ENCODE data around the gene GLUL. TPM values are rescaled to one million over a fixed set of nuclear protein-coding genes. Genes with fewer than 3 reads are reported as not detected.
A peak's percentile ranks its signal among the peaks of the same experiment; 100 is the strongest.

The GLUL gene
- total and polyA plus RNA-seq, 7 experiments from 2014 or later: 44.9 to 357 (median 68.2) TPM

- H3K27ac Mint-ChIP-seq: no peak overlapping the region
- no peaks in the 10 kb centered on the region for H3K9me3 Mint-ChIP-seq
Observed at GRCh38 chr1:182426442-182427430, 35.1 kb upstream of the GLUL start.

DNA sequence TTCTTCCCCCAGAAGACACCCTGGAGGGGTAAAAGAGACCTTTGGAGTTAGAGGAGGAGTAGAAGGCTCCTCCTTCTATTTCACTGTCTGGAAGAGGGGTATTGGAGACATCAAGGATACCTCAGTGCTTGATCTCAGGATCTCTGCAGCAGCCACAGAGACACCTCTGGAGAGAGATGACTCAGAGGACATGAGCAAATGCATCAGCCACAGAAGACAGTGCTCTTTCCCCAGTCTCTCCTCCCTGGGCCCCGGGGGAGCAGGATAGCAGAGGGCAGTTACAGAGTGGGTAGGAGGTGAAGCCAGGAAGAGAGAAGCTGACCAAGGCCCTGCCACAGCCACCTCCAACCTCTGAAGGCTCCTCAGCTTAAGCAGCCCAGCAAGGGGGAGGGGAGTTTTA is 24.2 kb upstream of the GLUL start:
- Mint-ChIP-seq H3K27me3 (peaks cover 14 to 31% (median 20%) of the 10 kb centered on the region in 5 donors), H3K4me1 (peaks cover 0 to 6% (median 0%) of the 10 kb centered on the region in 7 donors), H3K27ac (no peak overlapping the region), H3K9me3 (no peaks in the 10 kb centered on the region), H3K4me3 (no peak overlapping the region), H3K36me3 (no peaks in the 10 kb centered on the region)
- DNase-seq (no peak), ATAC-seq (no peak)
- Histone ChIP-seq H3K4me1 (ENCODE audit: control insufficient read depth in 2 of 2, insufficient read depth in 2 of 2, low read length in 2 of 2) (no peaks in the 10 kb centered on the region), H3K4me3 (ENCODE audit: low read length) (no peak overlapping the region), H3K36me3 (ENCODE audit: control insufficient read depth in 2 of 3, insufficient read depth in 3 of 3, low read length in 3 of 3) (no peaks in the 10 kb centered on the region), H3K27me3 (ENCODE audit: control insufficient read depth in 2 of 2, insufficient read depth in 2 of 2, low read length in 2 of 2) (no peaks in the 10 kb centered on the region), H3K27ac (ENCODE audit: low read depth, low read length) (no peak overlapping the region), H3K9me3 (ENCODE audit: control insufficient read depth in 2 of 3, low read length in 3 of 3) (no peaks in the 10 kb centered on the region)
- intact Hi-C loops (cut with micrococcal nuclease): no loop called here
- ChIA-PET CTCF (interaction anchor here (0.6 kb wide), 1 partner anchor 275 kb away, joined by 3 read pairs; no protein-coding TSS in a partner anchor), POLR2A (no interaction called here)

More at GRCh38 chr1:182426442-182427430, 35.1 kb upstream of the GLUL start:
- CTCF ChIA-PET: no interaction called here
- ATAC-seq (no peak), DNase-seq (no peak)
- peaks cover 0 to 34% (median 5%) of the 10 kb centered on the region in 5 donors for H3K27me3 Mint-ChIP-seq
- Histone ChIP-seq H3K27me3 (ENCODE audit: control insufficient read depth in 2 of 2, insufficient read depth in 2 of 2, low read length in 2 of 2) (no peaks in the 10 kb centered on the region), H3K9me3 (ENCODE audit: control insufficient read depth in 2 of 3, low read length in 3 of 3) (no peaks in the 10 kb centered on the region), H3K4me3 (ENCODE audit: low read length) (no peak overlapping the region), H3K27ac (ENCODE audit: low read depth, low read length) (no peak overlapping the region), H3K36me3 (ENCODE audit: control insufficient read depth in 2 of 3, insufficient read depth in 3 of 3, low read length in 3 of 3) (no peaks in the 10 kb centered on the region), H3K4me1 (ENCODE audit: control insufficient read depth in 2 of 2, insufficient read depth in 2 of 2, low read length in 2 of 2) (peaks cover 0 to 8% of the 10 kb centered on the region in 2 donors)
- H3K4me3 Mint-ChIP-seq: no peak overlapping the region
- POLR2A ChIA-PET: no interaction called here
- peaks cover 10 to 20% (median 14%) of the 10 kb centered on the region in 7 donors for H3K4me1 Mint-ChIP-seq
- intact Hi-C loops (cut with micrococcal nuclease): no loop called here
- H3K36me3 Mint-ChIP-seq: no peaks in the 10 kb centered on the region

GRCh38 chr1:182413969-182414368 is 22.4 kb upstream of the GLUL start:
- no peak overlapping the region for H3K27ac Mint-ChIP-seq
- H3K4me1 Mint-ChIP-seq: peaks cover 0 to 6% (median 0%) of the 10 kb centered on the region in 7 donors
- H3K36me3 Mint-ChIP-seq: no peaks in the 10 kb centered on the region
- ATAC-seq (no peak), DNase-seq (no peak)
- ChIA-PET CTCF (no interaction called here), POLR2A (no interaction called here)
- H3K9me3 Mint-ChIP-seq: no peaks in the 10 kb centered on the region
- H3K4me3 ChIP-seq (ENCODE audit: low read length): no peak overlapping the region
- no peak overlapping the region for H3K4me3 Mint-ChIP-seq
- H3K27ac ChIP-seq (ENCODE audit: low read depth, low read length): no peak overlapping the region
- no peaks in the 10 kb centered on the region for H3K36me3 ChIP-seq (ENCODE audit: control insufficient read depth in 2 of 3, insufficient read depth in 3 of 3, low read length in 3 of 3)
- H3K4me1 ChIP-seq (ENCODE audit: control insufficient read depth in 2 of 2, insufficient read depth in 2 of 2, low read length in 2 of 2): no peaks in the 10 kb centered on the region
- peaks cover 22 to 36% (median 24%) of the 10 kb centered on the region in 5 donors for H3K27me3 Mint-ChIP-seq
- H3K9me3 ChIP-seq (ENCODE audit: control insufficient read depth in 2 of 3, low read length in 3 of 3): no peaks in the 10 kb centered on the region
- no peaks in the 10 kb centered on the region for H3K27me3 ChIP-seq (ENCODE audit: control insufficient read depth in 2 of 2, insufficient read depth in 2 of 2, low read length in 2 of 2)
- intact Hi-C loops (cut with micrococcal nuclease): no loop called here

GRCh38 chr1:182413486-182413885 is 21.9 kb upstream of the GLUL start:
- ChIA-PET CTCF (no interaction called here), POLR2A (interaction anchor here (0.5 kb wide), 1 partner anchor 231 kb away, joined by 3 read pairs; no protein-coding TSS in a partner anchor)
- H3K4me3 ChIP-seq (ENCODE audit: low read length): no peak overlapping the region
- no peak overlapping the region for H3K27ac ChIP-seq (ENCODE audit: low read depth, low read length)
- H3K9me3 ChIP-seq (ENCODE audit: control insufficient read depth in 2 of 3, low read length in 3 of 3): no peaks in the 10 kb centered on the region
- H3K4me3 Mint-ChIP-seq: no peak overlapping the region
- H3K27me3 ChIP-seq (ENCODE audit: control insufficient read depth in 2 of 2, insufficient read depth in 2 of 2, low read length in 2 of 2): no peaks in the 10 kb centered on the region
- ATAC-seq (no peak), DNase-seq (no peak)
- intact Hi-C loops (cut with micrococcal nuclease): no loop called here
- H3K27ac Mint-ChIP-seq: no peak overlapping the region
- peaks cover 23 to 38% (median 26%) of the 10 kb centered on the region in 5 donors for H3K27me3 Mint-ChIP-seq
- H3K4me1 ChIP-seq (ENCODE audit: control insufficient read depth in 2 of 2, insufficient read depth in 2 of 2, low read length in 2 of 2): no peaks in the 10 kb centered on the region
- no peaks in the 10 kb centered on the region for H3K36me3 ChIP-seq (ENCODE audit: control insufficient read depth in 2 of 3, insufficient read depth in 3 of 3, low read length in 3 of 3)
- H3K4me1 Mint-ChIP-seq: peaks cover 0 to 6% (median 0%) of the 10 kb centered on the region in 7 donors
- no peaks in the 10 kb centered on the region for H3K36me3 Mint-ChIP-seq
- no peaks in the 10 kb centered on the region for H3K9me3 Mint-ChIP-seq

GRCh38 chr1:182410620-182411273 is 19.2 kb upstream of the GLUL start:
- no peak overlapping the region for H3K4me3 Mint-ChIP-seq

GRCh38 chr1:182410138-182410537 is 18.5 kb upstream of the GLUL start:
- H3K27me3 ChIP-seq (ENCODE audit: control insufficient read depth in 2 of 2, insufficient read depth in 2 of 2, low read length in 2 of 2): no peaks in the 10 kb centered on the region
- H3K36me3 Mint-ChIP-seq: no peaks in the 10 kb centered on the region
- H3K27me3 Mint-ChIP-seq: peaks cover 22 to 45% (median 31%) of the 10 kb centered on the region in 5 donors
- CTCF ChIA-PET: no interaction called here
- DNase-seq (no peak), ATAC-seq (no peak)
- peaks cover 0 to 10% (median 2%) of the 10 kb centered on the region in 11 donors for H3K9me3 Mint-ChIP-seq
- H3K4me1 ChIP-seq (ENCODE audit: control insufficient read depth in 2 of 2, insufficient read depth in 2 of 2, low read length in 2 of 2): no peaks in the 10 kb centered on the region
- no peaks in the 10 kb centered on the region for H3K4me1 Mint-ChIP-seq
- intact Hi-C loops (cut with micrococcal nuclease): no loop called here
- no peaks in the 10 kb centered on the region for H3K9me3 ChIP-seq (ENCODE audit: control insufficient read depth in 2 of 3, low read length in 3 of 3)
- peak overlapping the region in 1 of 9 donors; percentile 44 for H3K27ac Mint-ChIP-seq
- no peak overlapping the region for H3K4me3 Mint-ChIP-seq
- POLR2A ChIA-PET: no interaction called here
- no peaks in the 10 kb centered on the region for H3K36me3 ChIP-seq (ENCODE audit: control insufficient read depth in 2 of 3, insufficient read depth in 3 of 3, low read length in 3 of 3)
- H3K4me3 ChIP-seq (ENCODE audit: low read length): no peak overlapping the region
- no peak overlapping the region for H3K27ac ChIP-seq (ENCODE audit: low read depth, low read length)

More at GRCh38 chr1:182410620-182411273, 19.2 kb upstream of the GLUL start:
- DNase-seq (no peak), ATAC-seq (no peak)
- Mint-ChIP-seq H3K27ac (no peak overlapping the region), H3K27me3 (peaks cover 27 to 39% (median 31%) of the 10 kb centered on the region in 5 donors), H3K4me1 (peaks cover 0 to under 1% (median 0%) of the 10 kb centered on the region in 7 donors), H3K36me3 (no peaks in the 10 kb centered on the region), H3K9me3 (peaks cover 0 to 6% (median 0%) of the 10 kb centered on the region in 11 donors)
- intact Hi-C loops (cut with micrococcal nuclease): no loop called here
- ChIA-PET CTCF (no interaction called here), POLR2A (no interaction called here)
- no peaks in the 10 kb centered on the region for H3K4me1 ChIP-seq (ENCODE audit: control insufficient read depth in 2 of 2, insufficient read depth in 2 of 2, low read length in 2 of 2)
- no peak overlapping the region for H3K4me3 ChIP-seq (ENCODE audit: low read length)
- H3K27me3 ChIP-seq (ENCODE audit: control insufficient read depth in 2 of 2, insufficient read depth in 2 of 2, low read length in 2 of 2): no peaks in the 10 kb centered on the region
- H3K27ac ChIP-seq (ENCODE audit: low read depth, low read length): no peak overlapping the region
- H3K9me3 ChIP-seq (ENCODE audit: control insufficient read depth in 2 of 3, low read length in 3 of 3): no peaks in the 10 kb centered on the region
- H3K36me3 ChIP-seq (ENCODE audit: control insufficient read depth in 2 of 3, insufficient read depth in 3 of 3, low read length in 3 of 3): no peaks in the 10 kb centered on the region
